EH (cell line): ENCODE results near the gene CAMK4.

Source experiments
- DNase-seq: peaks from one replicate; pipeline ENCODE4 v3.0.0-alpha.2; 2015; ENCODE audit warnings: low read depth

CAMK4 gene

GRCh38 chr5:111422747-111423720 is 198.8 kb downstream of the CAMK4 start:
- no peak for DNase-seq

DNA sequence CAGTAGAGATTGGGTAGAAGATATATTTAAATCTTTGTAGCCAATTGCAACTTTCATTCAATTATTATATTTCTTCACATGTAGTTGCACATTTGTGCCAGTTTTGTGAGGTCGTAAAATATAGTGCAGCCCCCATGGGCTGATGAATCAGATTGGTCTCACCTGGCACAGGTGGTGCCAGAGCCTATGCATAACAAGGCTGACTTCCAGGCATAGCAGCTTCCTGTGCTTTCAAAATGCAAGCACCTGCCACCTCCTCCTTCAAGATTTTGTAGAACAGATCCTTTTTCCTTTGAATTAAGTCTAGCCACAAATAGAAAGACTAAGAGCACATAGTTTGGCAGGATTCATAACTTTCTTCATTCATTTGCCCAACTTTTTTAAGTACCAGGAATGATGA is 201.0 kb downstream of the CAMK4 start:
- no peak for DNase-seq

DNA sequence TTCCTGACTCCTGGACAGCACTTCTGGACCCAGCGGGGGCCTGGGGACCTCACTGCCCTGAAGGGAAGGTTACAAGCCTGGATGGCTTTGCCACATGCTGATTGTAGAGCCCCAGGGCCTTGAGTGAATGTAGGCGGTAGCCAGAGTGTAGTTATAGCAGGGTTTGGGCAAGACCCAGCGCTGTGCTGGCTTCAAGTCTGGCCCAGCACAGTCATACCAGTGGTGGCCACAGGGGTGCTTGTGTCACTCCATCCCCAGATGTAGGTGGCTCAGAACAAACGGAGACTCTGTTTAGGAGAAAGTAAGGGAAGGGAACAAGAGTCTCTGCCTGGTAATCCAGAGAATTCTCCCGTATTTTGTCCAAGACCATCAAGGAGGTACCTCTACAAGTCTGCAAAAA is 203.6 kb downstream of the CAMK4 start:
- no peak for DNase-seq

GRCh38 chr5:111432883-111433536 is 208.8 kb downstream of the CAMK4 start:
- DNase-seq, result peak; percentile 38

GRCh38 chr5:111434800-111435199 is 210.6 kb downstream of the CAMK4 start:
- DNase-seq, result no peak

DNA sequence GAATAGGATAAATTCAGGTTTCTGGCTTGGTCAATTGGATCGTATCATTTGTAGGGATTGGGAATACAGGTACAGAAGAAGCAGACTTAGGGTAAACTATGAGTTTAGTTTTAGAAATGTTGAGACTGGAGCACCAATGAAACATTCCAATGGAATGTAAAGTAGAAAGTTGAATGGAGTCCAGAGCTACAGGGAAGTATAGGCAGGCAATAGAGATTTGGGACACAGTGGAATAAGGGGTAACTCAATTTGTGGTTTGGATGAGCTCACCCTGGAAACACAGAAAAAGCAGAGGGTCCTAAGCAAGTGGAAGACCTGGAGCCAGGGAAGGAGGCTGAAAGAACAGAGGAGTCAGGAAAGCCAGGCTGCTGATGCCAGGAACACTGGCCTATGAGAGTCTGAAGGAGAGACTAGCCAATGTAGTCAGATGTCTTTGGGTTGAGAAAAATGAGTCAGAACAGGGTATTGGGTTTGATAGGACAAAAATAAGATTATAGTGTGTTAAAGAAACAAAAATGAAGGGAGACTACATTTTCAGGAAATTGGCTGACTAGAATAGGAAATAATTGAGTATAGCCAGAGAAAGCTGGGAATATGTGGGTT is 215.4 kb downstream of the CAMK4 start:
- DNase-seq, result peak; percentile 46

GRCh38 chr5:111447099-111447498 is 222.9 kb downstream of the CAMK4 start:
- peak; percentile 29 for DNase-seq

DNA sequence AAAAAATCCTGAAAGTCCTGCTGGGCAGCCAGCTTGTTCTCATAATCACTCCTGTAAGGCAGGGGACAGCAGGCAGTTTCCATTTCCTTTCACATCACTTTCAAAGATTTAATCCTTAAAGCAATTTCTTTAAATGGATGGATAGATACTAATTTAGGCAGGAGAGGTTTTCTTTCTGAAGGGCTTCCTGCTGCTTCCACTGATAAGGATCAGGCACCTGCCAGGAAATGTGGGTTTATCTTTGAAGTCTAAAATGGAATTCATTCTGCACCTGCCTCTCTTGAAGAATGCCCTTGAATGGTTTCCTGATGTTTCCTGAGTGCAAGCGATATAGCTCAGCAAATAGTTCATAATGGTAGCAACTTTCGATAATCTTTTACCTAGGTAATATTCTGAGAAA is 223.6 kb downstream of the CAMK4 start:
- DNase-seq, result no peak

DNA sequence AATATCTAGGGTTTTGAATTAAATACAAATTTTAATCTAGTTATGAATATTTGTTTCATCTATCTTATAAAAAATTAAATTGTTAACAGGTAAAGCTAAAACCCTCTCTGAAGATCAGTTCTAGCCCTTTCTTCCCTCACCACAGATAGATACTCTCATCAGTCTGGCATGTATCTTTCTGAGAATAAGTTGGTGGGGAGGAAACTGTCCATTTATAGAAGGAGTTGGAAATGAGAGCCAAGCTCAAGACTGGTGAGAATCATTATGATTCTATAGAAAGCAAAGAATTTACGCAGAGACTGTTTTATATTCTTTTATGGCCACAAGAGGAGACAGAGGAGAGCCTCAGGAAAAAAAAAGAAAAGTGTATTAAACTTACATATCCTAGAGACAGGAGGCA is 229.1 kb downstream of the CAMK4 start:
- DNase-seq, result peak; percentile 64

DNA sequence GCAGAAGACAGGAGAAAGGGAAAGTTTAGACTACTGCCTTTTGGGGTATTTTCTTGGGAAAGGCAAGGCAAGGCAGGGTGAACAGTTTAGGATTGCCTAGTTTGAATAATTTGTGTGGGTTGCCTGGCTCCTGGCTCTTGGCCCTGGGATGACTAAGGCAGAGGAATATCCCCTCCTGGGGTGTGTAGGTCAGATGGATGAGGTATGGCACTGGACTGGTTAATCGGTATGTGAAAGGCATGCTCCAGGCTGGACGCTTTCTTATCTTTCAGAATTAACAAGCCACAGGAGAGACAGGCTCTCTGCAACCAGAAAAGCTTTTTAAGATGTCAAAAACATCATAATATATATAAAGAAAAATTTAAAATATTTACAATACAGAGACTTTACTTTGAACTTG is 229.6 kb downstream of the CAMK4 start:
- DNase-seq, result peak; percentile 74

- DNase-seq, result peak; percentile 81
Observed at GRCh38 chr5:111454198-111454622, 230.0 kb downstream of the CAMK4 start.

DNA sequence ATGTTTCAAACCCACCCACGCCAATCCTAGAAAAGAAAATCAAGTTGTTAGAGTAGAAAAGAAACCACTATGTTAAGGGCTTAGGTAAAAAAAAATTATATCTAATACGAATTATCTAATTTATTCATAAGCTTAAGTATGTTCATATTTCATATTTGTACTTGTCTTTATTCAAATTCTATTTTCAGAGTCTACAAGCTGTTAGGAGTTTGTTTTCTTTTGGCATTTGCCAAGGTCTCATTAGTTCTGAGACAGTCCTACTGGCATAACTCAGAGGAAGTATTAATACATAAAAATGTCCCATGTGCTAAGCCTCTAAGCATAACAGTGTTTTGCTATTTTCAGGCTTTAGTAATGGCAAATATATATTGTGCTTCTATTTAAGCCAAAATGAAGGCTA is 230.6 kb downstream of the CAMK4 start:
- no peak for DNase-seq

DNA sequence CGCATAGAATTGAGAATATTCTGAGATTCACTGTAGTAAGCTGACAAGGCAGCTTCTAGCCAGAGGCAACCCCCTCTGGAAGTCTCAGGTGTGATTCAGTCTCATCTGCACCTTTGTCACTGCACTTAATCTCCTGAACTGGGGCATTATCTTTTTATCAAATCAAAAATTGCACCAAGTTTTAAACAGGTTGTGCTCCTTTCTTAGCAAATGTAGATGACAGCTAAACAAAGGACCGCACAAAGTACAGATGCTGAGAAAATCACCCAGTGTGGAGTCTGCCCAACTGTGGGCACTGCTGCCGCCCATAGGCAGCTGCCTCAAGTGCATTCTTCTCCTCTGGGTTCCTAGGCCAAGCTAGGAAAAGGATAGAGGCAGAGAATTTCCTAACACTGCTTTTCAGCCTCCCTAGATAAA is 237.1 kb downstream of the CAMK4 start:
- peak; percentile 42 for DNase-seq

DNA sequence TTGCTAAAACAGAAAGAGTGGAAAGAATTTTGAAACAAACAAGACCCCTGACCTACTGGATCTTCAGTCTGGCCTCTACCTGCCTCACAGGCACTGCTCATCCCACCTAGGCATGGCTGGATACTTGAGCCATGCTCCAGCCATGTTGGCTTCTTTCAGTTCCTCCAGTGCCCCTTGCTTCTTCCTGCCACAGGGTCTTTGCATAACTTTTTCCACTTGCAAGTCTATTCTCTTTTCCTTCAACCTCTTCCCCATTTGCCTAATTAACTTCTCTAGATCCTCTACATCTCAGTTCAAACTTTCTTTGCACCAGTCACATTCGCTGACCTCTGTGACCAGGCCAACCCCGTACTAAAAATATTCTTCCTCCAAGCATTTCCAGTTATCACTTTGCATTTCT is 237.8 kb downstream of the CAMK4 start:
- DNase-seq, result no peak

DNA sequence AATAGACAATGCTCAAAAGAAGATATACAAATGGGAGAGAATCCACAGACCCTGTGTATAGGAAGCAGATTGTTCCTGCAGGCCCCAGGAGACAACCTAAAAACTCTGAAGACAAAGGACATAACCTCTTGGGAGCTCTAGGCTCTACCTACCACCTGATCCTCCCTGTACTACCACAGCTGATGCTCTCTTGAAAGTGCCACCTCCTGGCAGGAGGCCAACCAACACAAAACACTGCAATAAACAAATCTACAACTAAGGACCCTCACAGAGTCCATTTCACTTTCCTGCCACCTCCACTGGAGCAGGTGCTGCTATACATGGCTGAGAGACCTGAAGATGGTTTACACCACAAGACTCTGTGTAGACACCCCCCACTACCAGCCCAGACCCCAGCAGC is 239.1 kb downstream of the CAMK4 start:
- DNase-seq, result no peak

- no peak for DNase-seq
Observed at GRCh38 chr5:111469293-111469896, 245.2 kb downstream of the CAMK4 start.

DNA sequence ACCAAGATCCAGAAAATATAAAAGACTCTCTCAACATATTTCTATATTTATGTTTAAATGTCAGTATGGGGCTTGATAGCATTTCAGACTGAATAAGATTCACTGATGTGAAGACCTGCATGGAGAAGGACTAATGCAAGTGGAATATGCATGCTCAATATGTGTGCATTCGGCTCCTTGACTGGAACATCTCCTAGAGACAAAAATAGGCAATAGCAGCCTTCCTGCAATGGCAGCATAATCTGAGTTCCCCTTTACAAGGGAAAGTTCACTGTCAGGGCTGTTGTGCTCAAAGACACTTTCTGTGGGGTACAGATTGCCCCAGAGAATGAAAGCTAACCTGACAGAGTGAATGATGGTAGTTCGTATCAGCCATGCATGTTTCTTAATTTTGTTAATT is 245.7 kb downstream of the CAMK4 start:
- DNase-seq, result no peak

- DNase-seq, result no peak
Observed at GRCh38 chr5:111472096-111472495, 247.9 kb downstream of the CAMK4 start.

- no peak for DNase-seq
Observed at GRCh38 chr5:111472579-111472978, 248.4 kb downstream of the CAMK4 start.

- peak; percentile 14 for DNase-seq
Observed at GRCh38 chr5:111478266-111478665, 254.1 kb downstream of the CAMK4 start.

- DNase-seq, result no peak
Observed at GRCh38 chr5:111478898-111479297, 254.7 kb downstream of the CAMK4 start.

- DNase-seq, result no peak
Observed at GRCh38 chr5:111480346-111480745, 256.2 kb downstream of the CAMK4 start.
